Parathyroid adenoma (tissue), 2 donors: ENCODE data around the gene ATP8B1.
"Not testable (repeated sequence)": the region's sequence is repeated elsewhere in the genome, so short reads cannot be mapped to it uniquely, and the experiment has no call there.

Experiments used
- H2AFZ ChIP-seq: fragments of 300-600 bp; sonication (generic); one replicate; pipeline ENCODE4 v1.7.0; 2017; ENCODE audit warnings: antibody characterized with exemption, mild to moderate bottlenecking
- H3K27ac ChIP-seq: fragments of 300-600 bp; sonication (generic); one replicate; pipeline ENCODE4 v1.7.0; 2017
- H3K27me3 ChIP-seq: fragments of 300-600 bp; sonication (generic); one replicate; pipeline ENCODE4 v1.7.0; 2017; ENCODE audit warnings: low read length; ENCODE audit not compliant: control insufficient read depth, insufficient read depth
- H3K36me3 ChIP-seq: fragments of 300-600 bp; sonication (generic); one replicate; pipeline ENCODE4 v1.7.0; 2017; ENCODE audit warnings: low read length; ENCODE audit not compliant: control insufficient read depth, insufficient read depth
- H3K4me1 ChIP-seq: fragments of 300-600 bp; sonication (generic); one replicate; pipeline ENCODE4 v1.7.0; 2017; ENCODE audit warnings: control low read depth
- H3K4me2 ChIP-seq: fragments of 300-600 bp; sonication (generic); one replicate; pipeline ENCODE4 v1.7.0; 2017; ENCODE audit warnings: low read length
- H3K4me3 ChIP-seq: fragments of 300-600 bp; sonication (generic); one replicate; pipeline ENCODE4 v1.7.0; 2017; ENCODE audit warnings: low read depth, low read length
- H3K79me2 ChIP-seq: fragments of 300-600 bp; sonication (generic); one replicate; pipeline ENCODE4 v1.7.0; 2017; ENCODE audit warnings: control low read depth
- H3K9ac ChIP-seq: fragments of 300-600 bp; sonication (generic); one replicate; pipeline ENCODE4 v1.7.0; 2017; ENCODE audit warnings: mild to moderate bottlenecking
- H3K9me3 ChIP-seq: fragments of 300-600 bp; sonication (generic); one replicate; pipeline ENCODE4 v1.7.0; 2017; ENCODE audit warnings: low read length; ENCODE audit not compliant: control insufficient read depth
- TF ChIP-seq, protein P1 (sequence below): fragments of 300-600 bp; sonication (generic); IDR thresholded peaks from one replicate; pipeline ENCODE4 v1.7.0; 2017; ENCODE audit warnings: antibody characterized with exemption, mild to moderate bottlenecking
- donor health status: primary hyperparathyroidism.

ATP8B1 gene

DNA sequence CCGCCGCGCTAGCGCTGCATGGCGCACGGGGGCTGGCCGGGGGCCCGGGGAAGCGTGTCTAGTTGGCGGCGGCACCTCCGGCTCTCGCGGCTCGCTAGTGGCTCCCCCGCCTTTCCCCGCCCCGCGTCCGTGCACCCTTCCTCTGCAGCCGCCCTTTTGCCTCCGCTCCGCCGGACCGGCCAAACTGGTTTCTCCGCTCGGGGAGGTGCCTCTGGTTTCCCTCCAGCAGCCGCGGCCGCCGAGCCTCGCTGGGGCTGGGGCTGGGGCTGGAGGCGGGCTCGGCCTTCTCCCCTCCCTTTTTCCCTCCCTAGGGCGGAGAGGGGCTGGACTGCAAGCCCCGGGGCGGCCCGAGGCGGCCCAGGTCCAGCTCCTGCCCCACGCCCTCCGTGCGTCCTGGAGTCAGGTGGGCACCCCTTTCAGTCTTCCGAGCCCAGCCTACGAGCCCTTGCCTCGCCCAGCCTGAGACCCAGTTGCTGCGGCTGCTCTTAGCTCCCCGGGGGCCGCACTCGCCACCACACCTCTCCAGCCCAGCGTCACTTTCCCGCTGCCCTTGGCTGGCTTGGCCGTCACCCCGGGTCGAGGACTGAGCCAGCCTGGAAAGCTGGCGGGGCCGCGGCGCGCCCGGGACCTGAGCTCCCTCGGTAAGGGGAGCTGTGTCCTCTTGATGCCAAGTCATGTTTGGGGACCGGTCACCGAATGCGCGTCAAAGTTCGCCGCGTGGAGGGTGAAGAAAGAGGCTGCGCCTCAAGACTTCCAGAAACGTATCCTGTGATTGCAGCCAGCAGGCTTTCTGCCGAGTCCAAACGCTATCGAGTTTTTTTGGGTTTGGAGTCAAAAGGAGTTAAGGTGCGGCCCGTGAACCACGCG lies at the start of gene ATP8B1:
ATP8B1 (minus strand) TSS at position 213 of the 867 bp plus-strand sequence. CDS start 71,508 bp downstream, outside the sequence.
- H2AFZ ChIP-seq, result peak within 1 kb of the TSS; percentile 95
- peaks cover 6% of the 10 kb centered on the region for H3K4me1 ChIP-seq
- H3K27ac ChIP-seq, result peak within 1 kb of the TSS; percentile 86
- H3K36me3 ChIP-seq, result no peaks in the 10 kb centered on the region
- H3K4me3 ChIP-seq, result peak within 1 kb of the TSS; percentile 70
- peak within 1 kb of the TSS; percentile 86 for H3K4me2 ChIP-seq
- TF ChIP-seq, protein P1, sequence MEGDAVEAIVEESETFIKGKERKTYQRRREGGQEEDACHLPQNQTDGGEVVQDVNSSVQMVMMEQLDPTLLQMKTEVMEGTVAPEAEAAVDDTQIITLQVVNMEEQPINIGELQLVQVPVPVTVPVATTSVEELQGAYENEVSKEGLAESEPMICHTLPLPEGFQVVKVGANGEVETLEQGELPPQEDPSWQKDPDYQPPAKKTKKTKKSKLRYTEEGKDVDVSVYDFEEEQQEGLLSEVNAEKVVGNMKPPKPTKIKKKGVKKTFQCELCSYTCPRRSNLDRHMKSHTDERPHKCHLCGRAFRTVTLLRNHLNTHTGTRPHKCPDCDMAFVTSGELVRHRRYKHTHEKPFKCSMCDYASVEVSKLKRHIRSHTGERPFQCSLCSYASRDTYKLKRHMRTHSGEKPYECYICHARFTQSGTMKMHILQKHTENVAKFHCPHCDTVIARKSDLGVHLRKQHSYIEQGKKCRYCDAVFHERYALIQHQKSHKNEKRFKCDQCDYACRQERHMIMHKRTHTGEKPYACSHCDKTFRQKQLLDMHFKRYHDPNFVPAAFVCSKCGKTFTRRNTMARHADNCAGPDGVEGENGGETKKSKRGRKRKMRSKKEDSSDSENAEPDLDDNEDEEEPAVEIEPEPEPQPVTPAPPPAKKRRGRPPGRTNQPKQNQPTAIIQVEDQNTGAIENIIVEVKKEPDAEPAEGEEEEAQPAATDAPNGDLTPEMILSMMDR, result no peak
- peaks cover 11% of the 10 kb centered on the region for H3K79me2 ChIP-seq
- H3K9me3 ChIP-seq, result no peaks in the 10 kb centered on the region
- no peaks in the 10 kb centered on the region for H3K27me3 ChIP-seq
- peak within 1 kb of the TSS; percentile 58 for H3K9ac ChIP-seq

DNA sequence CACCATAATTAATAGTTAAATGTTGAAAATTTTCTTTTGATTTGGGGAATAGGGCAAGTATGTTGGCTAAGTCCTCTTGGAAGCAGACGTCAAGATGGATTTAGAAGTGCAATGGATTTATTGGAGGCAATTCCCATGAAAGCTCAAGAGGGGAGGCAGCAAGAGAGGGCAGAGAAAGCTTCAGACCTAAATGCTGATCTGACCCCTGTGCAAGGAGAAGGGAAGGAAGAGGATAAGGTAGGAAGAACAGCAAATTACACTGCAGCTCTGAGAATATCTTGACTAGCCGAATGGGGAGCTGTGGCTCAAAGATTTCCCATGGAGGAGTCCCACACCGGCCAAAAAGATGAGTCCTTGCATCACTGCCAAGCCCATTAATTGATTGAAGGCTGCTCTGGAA lies 46.9 kb upstream of the ATP8B1 start:
- Histone ChIP-seq H3K27ac (no peak overlapping the region), H3K4me2 (no peak overlapping the region), H3K27me3 (no peaks in the 10 kb centered on the region), H3K4me3 (no peak overlapping the region), H2AFZ (no peak overlapping the region), H3K36me3 (no peaks in the 10 kb centered on the region), H3K79me2 (no peaks in the 10 kb centered on the region), H3K4me1 (no peaks in the 10 kb centered on the region), H3K9me3 (no peaks in the 10 kb centered on the region), H3K9ac (no peak overlapping the region)
- TF ChIP-seq, protein P1, result no peak

DNA sequence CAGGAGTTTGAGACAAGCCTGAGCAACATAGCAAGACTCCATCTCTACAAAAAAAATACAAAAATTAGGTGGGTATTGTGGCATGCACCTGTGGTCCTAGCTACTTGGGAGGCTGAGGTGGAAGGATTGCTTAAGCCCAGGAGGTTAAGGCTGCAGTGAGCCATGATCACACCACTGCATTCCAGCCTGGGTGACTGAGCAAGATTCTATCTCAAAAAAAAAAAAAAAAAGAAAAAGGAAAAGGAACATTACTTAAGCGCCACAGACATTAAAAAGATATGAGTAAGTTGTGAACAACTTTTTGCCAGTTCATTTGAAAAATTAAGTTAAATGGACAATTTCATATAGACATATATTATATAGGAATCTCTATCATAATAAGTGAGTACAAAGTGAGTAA lies 45.3 kb upstream of the ATP8B1 start:
- H3K79me2 ChIP-seq, H3K27me3 ChIP-seq, H3K4me2 ChIP-seq, H3K4me1 ChIP-seq, H2AFZ ChIP-seq, H3K4me3 ChIP-seq, H3K27ac ChIP-seq, H3K9ac ChIP-seq, H3K36me3 ChIP-seq, H3K9me3 ChIP-seq: not testable (repeated sequence)

DNA sequence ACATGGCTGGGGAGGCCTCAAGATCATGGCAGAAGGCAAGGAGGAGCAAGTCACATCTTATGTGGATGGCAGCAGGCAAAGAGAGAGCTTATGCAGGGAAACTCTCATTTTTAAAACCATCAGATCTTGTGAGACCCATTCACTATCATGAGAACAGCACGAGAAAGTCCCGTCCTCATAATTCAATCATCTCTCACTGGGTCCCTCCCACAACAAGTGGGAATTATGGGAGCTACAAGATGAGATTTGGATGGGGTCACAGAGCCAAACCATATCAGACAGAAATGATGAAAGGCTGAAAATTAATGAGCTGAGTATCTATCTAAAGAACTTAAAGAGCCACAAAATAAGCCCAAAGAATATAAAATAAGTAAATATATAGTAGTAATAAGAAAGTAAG lies 44.3 kb upstream of the ATP8B1 start:
- H3K4me2 ChIP-seq, H3K9me3 ChIP-seq, H3K79me2 ChIP-seq, H3K4me3 ChIP-seq, H3K27me3 ChIP-seq, H2AFZ ChIP-seq, H3K9ac ChIP-seq, H3K27ac ChIP-seq, H3K4me1 ChIP-seq, H3K36me3 ChIP-seq: not testable (repeated sequence)

DNA sequence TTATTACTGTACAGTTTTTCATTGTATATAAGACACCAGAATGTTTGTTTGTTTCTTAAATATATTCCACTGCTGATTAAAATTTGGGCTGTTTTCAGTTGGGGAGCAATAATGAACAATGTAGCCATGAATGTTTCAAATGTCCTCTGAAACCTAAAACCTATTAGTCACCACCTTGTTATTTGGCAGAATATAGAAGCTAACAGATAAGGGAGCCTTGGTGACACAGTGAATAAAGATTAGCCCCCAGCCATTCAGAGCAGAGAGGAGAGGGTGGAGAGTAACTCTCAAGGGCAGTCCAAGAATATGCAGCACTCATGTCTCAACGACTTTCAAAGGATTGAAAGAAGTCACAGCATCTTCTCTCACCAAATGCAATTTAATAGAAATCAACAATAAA lies 43.1 kb upstream of the ATP8B1 start:
- Histone ChIP-seq H3K9me3 (no peaks in the 10 kb centered on the region), H3K4me3 (no peak overlapping the region), H3K9ac (no peak overlapping the region), H3K79me2 (no peaks in the 10 kb centered on the region), H3K27me3 (no peaks in the 10 kb centered on the region), H3K4me1 (no peaks in the 10 kb centered on the region), H3K4me2 (no peak overlapping the region), H3K27ac (no peak overlapping the region), H3K36me3 (no peaks in the 10 kb centered on the region), H2AFZ (no peak overlapping the region)
- TF ChIP-seq, protein P1, result no peak
